Activated T-cell treated with anti-CD3 and anti-CD28 coated beads, Interleukin-2, amount 50 U/mL, for 1 hour (primary cell): ENCODE results near the gene ACP5.
"Not testable (repeated sequence)": the region's sequence is repeated elsewhere in the genome, so short reads cannot be mapped to it uniquely, and the experiment has no call there.

Source experiments
- DNase-seq: peaks from one replicate; pipeline ENCODE4 v3.0.0-alpha.2; 2020

The ACP5 gene

DNA sequence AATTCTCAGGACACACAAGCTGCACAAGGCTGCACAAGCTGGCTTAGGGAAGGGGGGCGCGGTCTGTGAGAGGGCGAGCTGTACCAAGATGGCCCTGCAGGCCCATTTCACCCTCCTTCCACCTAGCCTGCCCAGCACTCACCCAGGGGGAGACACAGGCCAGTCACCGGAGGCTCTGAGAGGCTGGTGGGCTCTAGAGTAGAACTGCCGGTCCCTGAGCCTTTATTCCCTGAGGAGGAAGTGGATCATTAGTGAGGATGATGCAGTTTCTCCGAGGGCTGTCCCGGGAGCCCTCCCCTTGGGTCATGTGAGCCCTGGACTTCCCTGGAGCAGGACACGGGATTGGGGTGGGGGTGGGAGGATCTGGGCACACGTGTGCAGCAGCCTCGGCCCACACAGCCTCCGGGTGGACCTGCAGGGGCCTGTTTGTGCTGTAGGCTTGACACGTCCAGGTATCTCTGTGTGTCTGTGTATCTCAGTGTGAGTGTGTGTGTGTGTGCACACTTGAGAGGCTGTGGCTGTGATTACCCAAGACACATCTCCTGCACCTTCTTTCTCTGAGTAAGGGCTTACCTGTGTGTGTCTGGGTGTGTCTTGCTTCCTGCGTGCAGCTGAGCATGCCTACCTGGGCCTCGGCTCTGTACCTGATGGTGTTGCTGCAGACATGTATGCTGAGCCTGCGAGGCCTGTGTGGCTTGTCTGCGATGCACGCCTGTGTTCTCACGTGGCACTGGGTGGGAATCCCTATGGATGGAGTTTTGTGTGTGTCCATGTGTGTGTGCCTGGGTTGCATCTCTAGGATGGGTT lies at the start of gene ACP5:
Gene ACP5, minus strand, starts transcription at position 195 of the 807 bp plus-strand sequence. CDS start 328 bp downstream, outside the sequence.
- no peak for DNase-seq

DNA sequence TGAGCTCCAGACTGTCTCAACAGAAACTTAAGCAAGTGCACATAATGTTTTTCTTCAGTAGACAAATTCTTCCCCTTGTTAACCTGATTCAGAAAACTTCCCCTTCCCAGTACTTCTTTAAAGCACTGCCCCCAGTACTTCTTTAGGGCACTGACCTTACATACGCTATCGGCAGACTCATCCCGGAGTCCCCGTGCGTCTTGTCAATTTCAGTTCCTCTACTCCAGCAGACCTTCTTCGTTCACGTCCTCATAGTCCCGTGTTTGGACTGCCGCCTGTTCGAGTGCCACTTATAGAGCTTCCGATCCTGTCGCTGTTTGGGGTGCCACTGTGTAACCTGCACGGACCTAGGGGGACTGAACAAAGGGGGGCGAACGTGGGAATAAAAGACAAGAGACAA lies 48.8 kb upstream of the ACP5 start:
- no peak for DNase-seq

DNA sequence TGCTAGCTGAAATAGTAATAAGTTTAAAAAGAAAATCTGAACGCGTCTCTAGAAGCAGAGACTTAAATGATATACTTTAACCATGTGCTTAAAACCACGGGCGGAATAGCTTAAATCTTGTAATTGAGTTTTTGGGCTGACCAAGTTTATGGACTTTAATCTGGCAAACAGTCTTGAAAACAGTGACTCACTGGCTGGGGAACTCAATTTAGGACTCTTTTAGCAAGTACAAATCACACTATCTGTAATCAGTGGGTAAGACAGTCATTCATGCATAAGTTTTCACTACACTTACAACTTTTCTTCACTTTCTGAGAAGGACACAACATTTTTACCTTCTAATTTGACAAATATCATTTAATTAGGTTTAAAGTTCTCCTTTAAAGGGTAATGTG lies 46.6 kb upstream of the ACP5 start:
- no peak for DNase-seq

DNA sequence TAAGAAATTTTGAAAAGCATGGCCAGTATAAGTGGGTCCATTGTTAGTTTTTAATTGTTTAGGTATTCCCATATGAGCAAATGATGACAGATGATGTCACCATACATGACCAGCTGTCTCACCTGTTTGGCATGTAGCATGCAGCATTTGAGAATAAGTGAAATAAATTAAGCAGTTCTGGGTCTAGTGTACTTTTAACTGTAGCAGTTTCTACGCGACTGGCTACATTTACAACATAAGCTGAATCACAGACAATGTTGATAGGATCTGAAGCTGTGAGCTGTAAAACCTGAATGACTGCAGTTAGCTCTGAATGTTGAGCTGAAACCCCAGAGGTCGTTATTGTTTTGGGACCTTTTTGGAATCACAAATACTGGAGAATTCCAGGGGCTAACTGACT lies 45.0 kb upstream of the ACP5 start:
- not testable (repeated sequence) for DNase-seq

DNA sequence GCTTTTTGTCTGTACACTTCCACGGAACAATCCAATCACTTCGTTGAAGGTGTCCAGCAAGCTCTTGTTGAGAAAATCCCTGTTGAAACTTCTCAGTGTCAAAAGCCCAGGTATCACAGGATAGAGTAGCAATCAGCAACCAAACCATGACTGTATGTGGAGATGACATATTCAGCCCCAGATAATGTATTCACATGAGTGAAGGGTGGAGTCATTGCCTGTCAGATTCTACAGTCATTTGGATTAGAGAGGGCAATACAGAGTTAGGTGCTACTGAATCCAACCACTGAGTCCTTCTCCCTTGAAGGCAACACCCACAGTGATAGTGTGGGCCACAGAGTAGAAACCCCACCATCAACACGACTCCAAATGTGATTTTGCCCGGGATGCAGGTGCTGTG lies 43.1 kb upstream of the ACP5 start:
- no peak for DNase-seq

DNA sequence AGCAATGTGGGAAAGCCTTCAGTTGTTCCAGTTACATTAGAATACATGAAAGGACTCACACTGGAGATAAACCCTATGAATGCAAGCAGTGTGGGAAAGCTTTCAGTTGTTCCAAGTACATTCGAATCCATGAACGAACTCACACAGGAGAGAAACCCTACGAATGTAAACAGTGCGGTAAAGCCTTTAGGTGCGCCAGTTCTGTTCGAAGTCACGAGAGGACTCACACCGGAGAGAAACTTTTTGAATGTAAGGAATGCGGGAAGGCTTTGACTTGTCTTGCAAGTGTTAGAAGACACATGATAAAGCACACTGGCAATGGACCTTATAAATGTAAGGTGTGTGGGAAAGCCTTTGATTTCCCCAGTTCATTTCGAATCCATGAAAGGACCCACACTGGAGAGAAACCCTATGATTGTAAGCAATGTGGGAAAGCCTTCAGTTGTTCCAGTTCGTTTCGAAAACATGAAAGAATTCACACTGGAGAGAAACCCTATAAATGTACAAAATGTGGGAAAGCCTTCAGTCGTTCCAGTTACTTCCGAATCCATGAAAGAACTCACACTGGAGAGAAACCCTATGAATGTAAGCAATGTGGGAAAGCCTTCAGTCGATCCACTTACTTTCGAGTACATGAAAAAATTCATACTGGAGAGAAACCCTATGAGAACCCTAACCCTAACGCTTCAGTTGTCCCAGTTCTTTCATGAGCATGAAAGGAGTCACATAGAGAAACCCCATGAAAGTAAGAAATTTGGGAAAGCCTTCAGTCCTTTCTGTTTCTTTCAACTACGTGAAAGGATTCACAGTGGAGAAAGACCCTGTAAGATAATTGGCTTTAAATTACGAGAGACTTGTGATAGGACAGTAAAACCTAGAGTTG lies 40.0 kb upstream of the ACP5 start:
- no peak for DNase-seq

DNA sequence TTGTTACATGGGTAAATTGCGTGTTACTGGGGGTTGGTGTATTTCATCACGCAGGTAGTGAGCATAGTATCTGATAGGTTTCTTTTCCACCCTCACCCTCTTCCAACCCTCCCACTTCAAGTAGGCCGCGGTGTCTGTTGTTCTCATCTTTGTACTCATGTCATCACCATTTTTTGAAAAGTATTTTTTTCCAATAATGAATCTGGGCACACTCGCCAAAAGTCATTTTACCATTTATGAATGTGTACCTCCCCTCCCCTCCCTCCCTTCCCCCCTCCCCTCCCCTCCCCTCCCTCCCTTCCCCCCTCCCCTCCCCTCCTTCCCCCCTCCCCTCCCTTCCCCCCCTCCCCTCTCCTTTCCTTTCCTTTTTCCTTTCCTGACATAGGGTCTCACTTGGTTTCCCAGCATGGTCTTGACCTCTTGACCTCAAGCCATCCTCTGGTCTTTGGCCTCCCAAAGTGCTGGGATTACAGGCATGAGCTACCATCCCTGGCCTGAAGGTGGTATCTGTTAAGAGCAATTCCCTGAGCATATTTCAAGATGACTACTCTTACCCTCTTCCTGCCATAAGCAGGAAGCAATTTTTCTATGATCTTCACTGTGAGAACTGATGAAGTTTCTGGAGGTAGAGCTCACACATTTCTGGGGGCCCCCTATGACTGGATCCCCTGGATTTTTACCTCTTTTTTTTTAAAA lies 35.5 kb upstream of the ACP5 start:
- DNase-seq: no peak

DNA sequence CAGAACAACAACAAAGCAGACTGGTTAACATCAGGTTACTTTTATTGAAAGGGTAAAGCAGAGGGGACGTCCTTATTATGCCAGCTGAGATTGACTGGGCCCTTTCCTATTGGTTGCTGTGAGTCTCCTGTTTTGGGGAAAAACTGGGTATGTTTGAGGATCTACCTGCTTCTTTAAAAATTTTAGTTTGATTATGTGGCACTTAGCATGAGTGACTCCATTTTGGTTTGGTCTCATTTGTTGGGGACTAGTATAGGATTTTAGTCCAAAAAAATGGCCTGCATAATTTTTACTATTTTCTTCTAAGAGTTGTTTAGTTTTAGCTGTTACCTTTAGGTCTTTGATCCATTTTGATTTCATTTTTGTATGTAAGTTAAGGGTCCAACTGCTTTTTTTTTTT lies 34.3 kb upstream of the ACP5 start:
- DNase-seq: no peak

DNA sequence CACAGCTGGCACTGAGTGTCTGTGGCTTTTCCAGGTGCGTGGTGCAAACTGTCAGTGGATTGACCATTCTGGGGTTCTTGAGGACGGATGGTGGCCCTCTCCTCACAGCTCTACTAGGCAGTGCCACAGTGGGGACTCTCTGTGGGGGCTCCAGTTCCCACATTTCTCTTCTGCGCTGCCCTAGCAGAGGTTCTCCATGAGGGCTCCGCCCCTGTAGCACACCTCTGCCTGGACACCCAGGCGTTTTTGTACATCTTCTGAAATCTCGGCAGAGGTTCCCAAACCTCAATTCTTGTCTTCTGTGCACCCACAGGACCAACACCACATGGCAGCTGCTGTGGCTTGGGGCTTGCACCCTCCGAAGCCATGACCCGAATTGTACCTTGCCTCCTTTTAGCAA lies 29.0 kb upstream of the ACP5 start:
- no peak for DNase-seq

DNA sequence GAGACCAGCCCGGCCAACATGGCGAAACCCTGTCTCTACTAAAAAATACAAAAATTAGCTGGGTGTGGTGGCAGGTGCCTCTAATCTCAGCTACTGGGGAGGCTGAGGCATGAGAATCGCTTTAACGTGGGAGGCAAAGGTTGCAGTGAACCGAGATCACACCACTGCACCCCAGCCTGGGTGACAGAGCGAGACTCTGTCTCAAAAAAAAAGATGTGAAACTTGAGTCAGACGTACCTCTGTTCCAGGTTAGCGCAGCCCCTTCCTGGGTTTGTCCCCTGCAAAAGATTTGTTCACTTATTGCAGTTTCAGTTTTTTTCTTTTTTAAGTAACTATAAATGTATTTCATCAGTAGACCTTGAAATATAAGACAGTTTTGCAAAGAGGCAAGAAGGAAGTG lies 22.3 kb upstream of the ACP5 start:
- not testable (repeated sequence) for DNase-seq

DNA sequence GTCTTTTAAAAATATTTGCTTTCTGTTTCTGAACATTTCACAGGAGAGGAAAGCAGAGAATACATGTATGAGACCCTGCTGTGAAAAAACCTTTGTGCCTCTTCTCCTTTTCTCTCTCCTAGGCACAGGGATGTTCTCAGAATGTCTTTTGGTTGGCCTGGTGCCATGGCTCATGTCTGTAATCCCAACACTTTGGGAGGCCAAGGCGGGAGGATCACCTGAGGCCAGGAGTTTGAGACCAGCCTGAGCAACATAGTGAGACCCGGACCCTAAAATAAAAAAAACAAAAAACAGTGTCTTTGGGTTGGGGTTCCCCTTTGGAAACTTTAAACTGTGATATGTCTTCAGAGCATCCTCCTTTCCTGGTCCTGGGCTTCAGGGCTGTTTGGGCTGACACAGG lies 21.3 kb upstream of the ACP5 start:
- no peak for DNase-seq

DNA sequence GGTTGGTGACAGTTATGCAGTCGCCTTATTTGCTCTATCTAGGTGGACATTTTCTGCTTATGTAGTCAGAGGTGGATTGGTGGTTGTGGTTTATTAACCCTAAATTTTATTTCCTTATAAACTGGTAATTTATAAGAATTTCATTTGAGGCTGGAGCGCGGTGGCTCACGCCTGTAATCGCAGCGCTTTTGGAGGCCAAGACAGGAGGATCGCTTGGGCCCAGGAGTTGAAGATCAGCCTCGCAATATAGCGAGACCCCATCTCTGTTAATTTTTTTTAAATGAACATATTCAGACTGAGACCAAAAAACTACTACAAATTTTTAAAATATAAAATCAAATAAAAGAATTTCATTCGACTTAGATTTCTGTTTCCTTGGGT lies 20.6 kb upstream of the ACP5 start:
- no peak for DNase-seq

DNA sequence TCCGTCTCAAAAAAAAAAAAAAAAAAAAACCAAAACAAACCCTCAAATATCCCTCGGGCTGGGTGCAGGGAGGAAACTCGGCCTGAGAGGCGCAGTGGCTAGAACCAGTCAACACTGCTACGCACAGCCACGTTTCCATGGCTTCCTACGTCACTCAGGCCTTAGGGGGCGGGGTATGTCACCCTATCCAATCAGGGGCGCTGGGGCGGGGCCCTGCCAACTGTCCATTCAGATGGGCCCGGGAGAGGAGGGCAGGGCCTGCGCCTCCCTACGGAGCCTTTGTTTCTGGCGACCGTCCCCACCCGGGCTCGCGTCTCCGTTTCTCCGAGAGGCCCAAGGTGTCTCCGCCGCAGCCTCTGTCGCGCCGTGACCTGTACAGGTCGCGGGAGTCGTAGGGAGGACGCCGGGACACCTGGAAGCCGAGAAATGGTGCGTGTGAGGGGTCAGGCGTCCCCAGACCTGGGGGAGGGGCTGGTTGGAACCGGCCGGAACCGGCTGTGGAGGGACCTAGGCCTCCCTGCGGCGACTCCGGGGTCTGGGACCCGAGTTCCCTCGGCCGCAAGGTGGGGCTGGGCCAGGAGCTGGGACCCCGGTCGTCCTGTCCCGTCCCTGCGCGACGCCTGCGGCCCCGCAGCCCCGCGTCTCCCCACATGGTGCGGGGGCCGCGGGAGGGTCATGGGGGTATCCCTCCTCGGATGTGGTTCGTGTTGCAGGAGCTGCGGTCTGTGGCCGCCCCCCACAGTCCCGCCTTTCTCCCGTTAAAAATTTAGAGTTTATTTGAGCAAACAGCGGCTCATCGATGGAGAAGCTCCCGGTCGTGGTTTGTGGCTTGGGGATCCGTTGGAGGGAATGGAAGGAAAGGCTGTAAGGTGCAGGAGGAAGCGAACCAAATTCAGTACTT lies 20.0 kb upstream of the ACP5 start, which contains the start of gene ZNF627:
Gene ZNF627, plus strand, starts transcription at position 282 of the 901 bp plus-strand sequence. Its CDS starts 145 bp downstream, at position 427.
- peak; percentile 96 for DNase-seq

DNA sequence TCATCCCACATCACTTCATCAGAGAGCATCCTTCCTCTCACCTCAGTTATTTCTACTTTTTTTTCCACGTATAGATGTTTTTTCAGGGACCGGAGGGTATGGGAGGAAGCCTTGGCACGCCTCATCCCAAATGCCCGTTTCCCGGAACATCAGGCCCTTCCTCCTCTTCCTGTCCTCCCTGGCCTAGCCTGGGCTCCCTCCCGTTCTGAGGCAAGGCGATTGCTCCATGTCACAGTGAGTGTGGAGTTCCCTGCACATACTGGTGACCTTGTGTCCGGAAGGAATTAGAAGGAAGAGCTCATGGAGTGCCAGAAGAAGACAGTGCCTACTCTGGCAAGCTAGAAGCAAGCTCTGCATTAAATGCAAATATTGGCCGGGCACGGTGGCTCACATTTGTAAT lies 18.7 kb upstream of the ACP5 start:
- DNase-seq: no peak

DNA sequence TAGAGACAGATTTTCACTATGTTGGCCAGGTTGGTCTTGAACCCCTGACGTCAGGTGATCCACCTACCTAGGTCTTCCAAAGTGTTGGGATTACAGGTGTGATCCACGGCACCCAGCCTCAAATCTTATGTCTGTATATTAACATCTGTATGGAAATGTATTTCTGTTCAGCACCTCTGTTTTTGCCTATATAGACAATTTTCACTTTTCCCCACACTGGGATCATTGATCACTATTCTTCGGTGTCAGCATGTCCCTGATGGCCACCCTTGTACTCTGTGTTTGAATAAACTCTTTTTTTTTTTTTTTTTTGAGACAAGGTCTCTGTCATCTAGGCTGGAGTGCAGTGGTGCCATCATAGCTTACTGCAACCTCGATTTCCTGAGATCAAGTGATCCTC lies 16.6 kb upstream of the ACP5 start:
- DNase-seq: no peak

DNA sequence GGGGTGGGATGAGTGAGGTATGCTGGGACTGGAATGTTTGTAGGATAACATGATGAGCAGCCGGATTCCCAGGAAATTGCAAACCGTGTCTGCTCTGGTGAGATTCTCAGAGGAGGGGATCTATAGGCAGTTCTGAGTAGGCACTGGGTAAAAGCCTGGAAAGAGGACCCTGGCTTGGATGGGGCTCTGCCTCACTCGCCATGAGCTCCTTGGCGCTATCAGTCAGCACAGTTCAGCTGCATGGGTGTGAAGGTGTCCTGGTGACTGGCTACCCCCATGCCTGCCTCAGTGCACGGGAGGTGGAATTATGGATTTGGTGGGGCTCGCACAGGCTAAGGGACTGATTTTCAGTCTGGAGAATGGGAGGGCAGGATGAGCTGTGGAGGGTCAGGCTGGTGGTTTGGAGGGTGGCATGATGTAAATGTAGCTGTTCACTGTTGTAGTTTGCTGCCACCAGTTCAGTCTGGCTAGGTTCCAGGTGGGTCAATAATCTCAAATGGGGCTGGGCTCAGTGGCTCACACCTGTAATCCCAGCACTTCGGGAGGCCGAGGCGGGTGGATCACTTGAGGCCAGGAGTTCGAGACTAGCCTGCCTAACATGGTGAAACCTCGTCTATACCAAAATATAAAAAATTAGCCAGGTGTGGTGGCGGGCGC lies 10.7 kb upstream of the ACP5 start:
- DNase-seq: no peak

DNA sequence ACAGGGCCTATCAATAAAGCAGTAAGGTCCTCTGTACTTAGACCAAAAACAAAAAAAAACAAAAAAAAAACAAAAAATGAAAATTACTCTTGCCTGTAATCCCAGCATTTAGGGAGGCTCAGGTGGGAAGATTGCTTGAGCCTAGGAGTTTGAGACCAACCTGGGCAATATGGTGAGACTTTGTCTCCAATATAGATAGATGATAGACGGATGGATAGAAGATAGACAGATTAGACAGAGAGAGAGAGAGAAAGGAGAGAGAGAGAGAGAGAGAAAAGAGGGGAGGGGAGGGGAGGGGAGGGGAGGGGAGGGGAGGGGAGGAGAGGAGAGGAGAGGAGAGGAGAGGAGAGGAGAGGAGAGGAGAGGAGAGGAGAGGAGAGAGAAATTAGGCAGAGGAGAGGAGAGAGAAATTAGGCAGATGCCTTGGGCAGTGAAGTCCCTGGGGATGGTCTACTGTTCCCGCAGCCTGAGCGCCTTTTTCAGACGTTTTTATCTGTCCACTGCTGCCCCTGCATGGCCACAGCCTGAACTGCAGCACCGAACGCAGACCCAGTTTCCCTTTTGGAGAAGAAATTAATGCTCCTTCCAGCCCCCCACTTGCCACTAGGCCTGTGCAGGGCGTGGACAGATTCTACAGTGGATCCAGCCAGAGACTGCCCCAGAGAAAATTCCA lies 10.0 kb upstream of the ACP5 start:
- peak; percentile 84 for DNase-seq

DNA sequence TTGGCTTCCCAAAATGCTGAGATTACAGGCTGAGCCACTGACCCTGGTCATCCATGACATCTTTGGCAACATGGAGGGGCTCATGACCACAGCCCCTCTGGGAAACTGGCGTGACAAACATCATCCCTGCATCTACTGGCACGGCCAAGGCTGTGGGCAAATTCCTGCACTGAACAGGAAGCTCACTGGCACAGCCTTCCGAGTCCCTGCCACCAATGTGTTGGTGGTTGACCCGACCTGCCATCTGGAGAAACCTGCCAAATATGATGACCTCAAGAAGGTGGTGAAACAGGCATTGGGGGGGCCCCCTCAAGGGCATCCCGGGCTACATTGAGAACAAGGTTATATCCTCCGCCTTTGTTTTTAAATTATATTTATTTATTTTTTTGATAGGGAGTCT lies 8.9 kb upstream of the ACP5 start:
- DNase-seq: no peak

DNA sequence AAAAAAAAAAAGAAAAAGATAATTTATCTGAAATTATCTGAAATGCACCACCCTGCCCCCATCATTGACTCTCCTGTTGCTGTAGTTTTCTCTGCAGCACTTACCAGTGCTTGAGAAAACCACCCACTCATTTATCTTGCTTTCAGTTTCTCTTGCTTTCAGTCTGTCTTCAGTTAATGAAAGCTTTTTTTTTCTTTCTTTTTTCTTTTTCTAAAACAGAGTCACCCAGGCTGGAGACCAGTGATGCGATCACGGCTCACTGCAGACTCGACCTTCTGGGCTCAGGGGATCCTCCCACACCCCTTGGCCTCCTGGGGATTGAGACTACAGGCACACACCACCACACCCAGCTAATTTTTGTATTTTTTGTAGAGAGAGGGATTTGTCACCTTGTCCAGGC lies 4.3 kb upstream of the ACP5 start:
- DNase-seq: no peak

DNA sequence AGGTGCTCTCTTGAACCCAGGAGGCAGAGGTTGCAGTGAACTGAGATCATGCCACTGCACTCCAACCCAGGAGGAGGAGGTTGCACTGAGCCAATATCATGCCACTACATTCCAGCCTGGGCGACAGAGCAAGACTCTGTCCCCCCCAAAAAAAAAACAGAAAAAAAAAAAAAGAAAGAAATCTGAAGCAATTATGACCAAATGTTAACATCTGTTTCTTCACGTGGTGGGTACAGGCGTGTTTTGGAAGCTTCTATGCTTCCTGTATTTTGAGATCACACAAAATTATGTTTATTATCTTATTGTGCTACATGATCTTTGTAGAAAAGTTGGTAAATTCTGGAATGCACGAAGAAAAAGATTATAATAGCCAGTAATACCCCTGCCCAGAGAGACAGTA lies 2.7 kb upstream of the ACP5 start:
- no peak for DNase-seq
